ENCODE data around the gene C2orf76. TPM values are rescaled to one million over a fixed set of nuclear protein-coding genes. Genes with fewer than 3 reads are reported as not detected.

The C2orf76 gene
- total RNA-seq, 1 donor from 2014 or later: 11.0 TPM

- Mint-ChIP-seq H3K36me3 (ENCODE audit: low read depth) (no peaks in the 10 kb centered on the region), H3K4me3 (ENCODE audit: unreplicated experiment) (no peak overlapping the region), H3K4me1 (ENCODE audit: low read depth) (peaks cover 6% of the 10 kb centered on the region), H3K27me3 (ENCODE audit: low read depth) (no peaks in the 10 kb centered on the region), H3K27ac (ENCODE audit: unreplicated experiment) (no peak overlapping the region), H3K9me3 (ENCODE audit: low read depth) (no peaks in the 10 kb centered on the region)
- no peak for DNase-seq (ENCODE audit: low spot score)
- TF ChIP-seq, protein P1, sequence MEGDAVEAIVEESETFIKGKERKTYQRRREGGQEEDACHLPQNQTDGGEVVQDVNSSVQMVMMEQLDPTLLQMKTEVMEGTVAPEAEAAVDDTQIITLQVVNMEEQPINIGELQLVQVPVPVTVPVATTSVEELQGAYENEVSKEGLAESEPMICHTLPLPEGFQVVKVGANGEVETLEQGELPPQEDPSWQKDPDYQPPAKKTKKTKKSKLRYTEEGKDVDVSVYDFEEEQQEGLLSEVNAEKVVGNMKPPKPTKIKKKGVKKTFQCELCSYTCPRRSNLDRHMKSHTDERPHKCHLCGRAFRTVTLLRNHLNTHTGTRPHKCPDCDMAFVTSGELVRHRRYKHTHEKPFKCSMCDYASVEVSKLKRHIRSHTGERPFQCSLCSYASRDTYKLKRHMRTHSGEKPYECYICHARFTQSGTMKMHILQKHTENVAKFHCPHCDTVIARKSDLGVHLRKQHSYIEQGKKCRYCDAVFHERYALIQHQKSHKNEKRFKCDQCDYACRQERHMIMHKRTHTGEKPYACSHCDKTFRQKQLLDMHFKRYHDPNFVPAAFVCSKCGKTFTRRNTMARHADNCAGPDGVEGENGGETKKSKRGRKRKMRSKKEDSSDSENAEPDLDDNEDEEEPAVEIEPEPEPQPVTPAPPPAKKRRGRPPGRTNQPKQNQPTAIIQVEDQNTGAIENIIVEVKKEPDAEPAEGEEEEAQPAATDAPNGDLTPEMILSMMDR (IDR thresholded peaks at IDR 0.05): no peak
Measured at GRCh38 chr2:119360423-119360966, 6.1 kb downstream of the C2orf76 start.

- Mint-ChIP-seq H3K27ac (ENCODE audit: unreplicated experiment) (no peak overlapping the region), H3K4me3 (ENCODE audit: unreplicated experiment) (no peak overlapping the region), H3K4me1 (ENCODE audit: low read depth) (no peaks in the 10 kb centered on the region), H3K9me3 (ENCODE audit: low read depth) (no peaks in the 10 kb centered on the region), H3K27me3 (ENCODE audit: low read depth) (no peaks in the 10 kb centered on the region), H3K36me3 (ENCODE audit: low read depth) (no peaks in the 10 kb centered on the region)
- TF ChIP-seq, protein P1 (IDR thresholded peaks at IDR 0.05): no peak
- no peak for DNase-seq (ENCODE audit: low spot score)
Measured at GRCh38 chr2:119359774-119360173, 6.9 kb downstream of the C2orf76 start.

- H3K27ac Mint-ChIP-seq (ENCODE audit: unreplicated experiment): no peak overlapping the region
- H3K36me3 Mint-ChIP-seq (ENCODE audit: low read depth): no peaks in the 10 kb centered on the region
- no peak for DNase-seq (ENCODE audit: low spot score)
- no peaks in the 10 kb centered on the region for H3K27me3 Mint-ChIP-seq (ENCODE audit: low read depth)
- TF ChIP-seq, protein P1 (IDR thresholded peaks at IDR 0.05): no peak
- H3K9me3 Mint-ChIP-seq (ENCODE audit: low read depth): no peaks in the 10 kb centered on the region
- no peak overlapping the region for H3K4me3 Mint-ChIP-seq (ENCODE audit: unreplicated experiment)
- H3K4me1 Mint-ChIP-seq (ENCODE audit: low read depth): no peaks in the 10 kb centered on the region
Measured at GRCh38 chr2:119354860-119355259, 11.8 kb downstream of the C2orf76 start.

GRCh38 chr2:119352357-119352756, 14.3 kb downstream of the C2orf76 start:
- no peaks in the 10 kb centered on the region for H3K9me3 Mint-ChIP-seq (ENCODE audit: low read depth)
- no peaks in the 10 kb centered on the region for H3K4me1 Mint-ChIP-seq (ENCODE audit: low read depth)
- DNase-seq (ENCODE audit: low spot score): no peak
- no peaks in the 10 kb centered on the region for H3K36me3 Mint-ChIP-seq (ENCODE audit: low read depth)
- H3K4me3 Mint-ChIP-seq (ENCODE audit: unreplicated experiment): no peak overlapping the region
- TF ChIP-seq, protein P1 (IDR thresholded peaks at IDR 0.05): no peak
- no peak overlapping the region for H3K27ac Mint-ChIP-seq (ENCODE audit: unreplicated experiment)
- H3K27me3 Mint-ChIP-seq (ENCODE audit: low read depth): no peaks in the 10 kb centered on the region

GRCh38 chr2:119350311-119350998, 16.2 kb downstream of the C2orf76 start:
- H3K36me3 Mint-ChIP-seq (ENCODE audit: low read depth): no peaks in the 10 kb centered on the region
- no peaks in the 10 kb centered on the region for H3K4me1 Mint-ChIP-seq (ENCODE audit: low read depth)
- DNase-seq (ENCODE audit: low spot score): no peak
- TF ChIP-seq, protein P1 (IDR thresholded peaks at IDR 0.05): no peak
- H3K27ac Mint-ChIP-seq (ENCODE audit: unreplicated experiment): no peak overlapping the region
- no peak overlapping the region for H3K4me3 Mint-ChIP-seq (ENCODE audit: unreplicated experiment)
- H3K27me3 Mint-ChIP-seq (ENCODE audit: low read depth): no peaks in the 10 kb centered on the region
- H3K9me3 Mint-ChIP-seq (ENCODE audit: low read depth): peaks cover 2% of the 10 kb centered on the region
